WERI-Rb-1 (cell line): ENCODE results near the gene RGN.
A peak's percentile ranks its signal among the peaks of the same experiment; 100 is the strongest.

ENCODE experiments used
- DNase-seq: peaks from one replicate; pipeline ENCODE4 v3.0.0-alpha.2; 2020
- H3K27ac ChIP-seq: fragments of 250-450 bp; sonication (Bioruptor Pico); 2 replicates; pipeline ENCODE4 v1.5.1; 2020; ENCODE audit warnings: mild to moderate bottlenecking, moderate library complexity
- H3K27me3 ChIP-seq: fragments of 250-450 bp; sonication (Bioruptor Pico); 2 replicates; pipeline ENCODE4 v1.5.1; 2021; ENCODE audit warnings: mild to moderate bottlenecking, low read depth, moderate library complexity; ENCODE audit not compliant: insufficient read depth, severe bottlenecking
- H3K36me3 ChIP-seq: fragments of 250-450 bp; sonication (Bioruptor Pico); 2 replicates; pipeline ENCODE4 v1.5.1; 2020; ENCODE audit warnings: mild to moderate bottlenecking, moderate library complexity
- H3K4me3 ChIP-seq: 2 replicates; pipeline ENCODE4 v1.5.1; 2011; ENCODE audit warnings: low read depth, mild to moderate bottlenecking, control low read depth, low read length
- H3K9me3 ChIP-seq: fragments of 250-450 bp; sonication (Bioruptor Pico); 2 replicates; pipeline ENCODE4 v1.5.1; 2021; ENCODE audit warnings: mild to moderate bottlenecking, moderate library complexity; ENCODE audit not compliant: severe bottlenecking
- CTCF ChIP-seq: IDR thresholded peaks from 2 replicates; pipeline ENCODE4 v1.5.1; 2011; ENCODE audit warnings: low read depth, mild to moderate bottlenecking, control low read depth, inconsistent platforms, low read length

The RGN gene

GRCh38 chrX:47080915-47081236, 2.6 kb downstream of the RGN start:
- TF ChIP-seq CTCF: no peak
- Histone ChIP-seq H3K27me3 (peaks cover 8% of the 10 kb centered on the region), H3K4me3 (no peak overlapping the region), H3K27ac (no peak overlapping the region), H3K9me3 (no peaks in the 10 kb centered on the region), H3K36me3 (no peaks in the 10 kb centered on the region)
- DNase-seq: no peak

- no peak overlapping the region for H3K4me3 ChIP-seq
- no peak for TF ChIP-seq CTCF
- no peak for DNase-seq
- no peaks in the 10 kb centered on the region for H3K9me3 ChIP-seq
- H3K36me3 ChIP-seq: no peaks in the 10 kb centered on the region
- H3K27me3 ChIP-seq: peaks cover 5% of the 10 kb centered on the region
- H3K27ac ChIP-seq: no peak overlapping the region
These were observed 13.0 kb downstream of the RGN start for GRCh38 chrX:47091149-47091775.

GRCh38 chrX:47093248-47093647, 15.0 kb downstream of the RGN start:
- no peak for TF ChIP-seq CTCF
- Histone ChIP-seq H3K4me3 (no peak overlapping the region), H3K9me3 (no peaks in the 10 kb centered on the region), H3K36me3 (no peaks in the 10 kb centered on the region), H3K27me3 (peaks cover 7% of the 10 kb centered on the region), H3K27ac (no peak overlapping the region)
- DNase-seq: peak; percentile 12

DNA sequence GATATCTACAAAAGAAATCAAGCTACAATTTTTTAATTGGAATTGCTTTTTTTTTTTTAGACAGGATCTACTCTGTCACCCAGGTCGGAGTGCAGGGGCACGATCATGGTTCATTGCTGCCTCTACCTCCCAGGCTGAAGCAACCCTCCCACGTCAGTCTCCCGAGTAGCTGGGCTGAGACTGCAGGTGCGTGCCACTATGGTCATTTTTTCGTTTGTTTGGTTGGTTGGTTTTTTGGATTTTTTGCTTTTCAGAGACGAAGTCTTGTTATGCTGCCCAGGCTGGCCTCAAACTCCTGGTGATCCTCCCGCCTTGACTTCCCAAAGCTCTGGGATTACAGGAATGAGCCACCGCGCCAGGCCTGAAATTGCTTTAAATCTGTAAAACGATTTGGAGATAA, 15.6 kb downstream of the RGN start:
- TF ChIP-seq CTCF: no peak
- Histone ChIP-seq H3K27ac (no peak overlapping the region), H3K4me3 (no peak overlapping the region), H3K27me3 (peaks cover 7% of the 10 kb centered on the region), H3K9me3 (no peaks in the 10 kb centered on the region), H3K36me3 (no peaks in the 10 kb centered on the region)
- no peak for DNase-seq

DNA sequence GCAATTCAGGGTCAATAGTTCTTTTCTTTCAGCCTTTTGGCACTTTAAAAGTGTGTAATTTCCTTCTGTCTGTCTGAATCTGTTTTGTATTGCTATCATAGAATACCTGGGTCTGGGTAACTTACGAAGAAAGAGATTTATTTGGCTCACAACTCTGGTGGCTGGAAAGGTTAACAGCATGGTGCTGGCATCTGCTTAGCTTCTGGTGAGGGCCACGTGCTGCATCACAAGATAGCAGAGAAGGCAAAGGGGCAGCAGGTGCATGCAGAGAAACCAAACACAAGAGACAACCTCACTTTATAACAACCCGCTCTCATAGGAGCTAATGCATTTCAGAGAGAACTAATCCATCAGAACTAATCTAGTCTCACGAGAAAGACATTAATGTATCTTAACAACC, 18.8 kb downstream of the RGN start:
- Histone ChIP-seq H3K27ac (no peak overlapping the region), H3K9me3 (no peaks in the 10 kb centered on the region), H3K4me3 (no peak overlapping the region), H3K27me3 (peaks cover 7% of the 10 kb centered on the region), H3K36me3 (no peaks in the 10 kb centered on the region)
- no peak for TF ChIP-seq CTCF
- DNase-seq: peak; percentile 21
